Measurements from ENCODE around the gene CTU2. TPM values are rescaled to one million over a fixed set of nuclear protein-coding genes. Genes with fewer than 3 reads are reported as not detected.

CTU2 gene
- total RNA-seq, result 13.0 and 34.1 TPM in 2 replicates

DNA sequence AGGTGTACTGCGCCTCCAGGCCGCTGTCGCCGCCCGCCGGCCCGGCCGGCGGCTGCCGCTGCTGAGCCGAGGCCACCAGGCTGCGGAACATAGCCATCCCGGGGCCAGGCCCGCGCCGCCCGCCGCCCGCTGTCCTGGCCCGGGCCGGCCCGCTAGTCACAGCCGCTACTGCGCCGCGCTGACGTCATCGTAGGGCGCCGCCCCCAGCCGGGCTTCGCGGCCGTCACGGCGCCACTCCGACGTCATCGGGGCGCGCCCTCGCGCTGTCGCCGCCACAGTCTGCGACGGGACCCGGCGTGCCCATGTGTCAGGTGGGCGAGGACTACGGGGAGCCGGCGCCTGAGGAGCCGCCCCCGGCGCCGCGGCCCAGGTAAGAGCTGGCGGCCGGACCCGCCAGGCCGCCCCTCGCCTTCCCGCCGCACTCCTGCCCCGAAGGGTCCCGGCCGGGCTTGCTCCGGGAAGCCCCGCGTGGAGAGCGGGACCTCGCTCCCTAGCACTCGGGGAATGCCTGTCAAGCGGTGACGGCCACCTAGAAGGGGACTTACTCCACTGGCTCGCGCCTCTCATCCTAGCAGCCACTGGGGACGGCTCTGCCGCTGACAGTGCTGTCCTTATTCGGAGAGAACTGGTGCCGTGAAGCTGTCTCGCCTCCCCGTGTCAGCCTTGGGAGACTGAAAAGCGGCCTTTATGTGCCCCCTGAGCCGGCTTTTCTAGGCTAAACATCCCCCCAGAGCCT, at the start of gene CTU2, which contains the start of gene RNF166:
Gene CTU2 (plus strand): TSS at position 275 of the 736 bp plus-strand sequence. CDS start 28 bp downstream, at position 303.
Gene RNF166 (minus strand): TSS at position 180 of the 736 bp plus-strand sequence. CDS start 83 bp downstream, at position 97.

DNA sequence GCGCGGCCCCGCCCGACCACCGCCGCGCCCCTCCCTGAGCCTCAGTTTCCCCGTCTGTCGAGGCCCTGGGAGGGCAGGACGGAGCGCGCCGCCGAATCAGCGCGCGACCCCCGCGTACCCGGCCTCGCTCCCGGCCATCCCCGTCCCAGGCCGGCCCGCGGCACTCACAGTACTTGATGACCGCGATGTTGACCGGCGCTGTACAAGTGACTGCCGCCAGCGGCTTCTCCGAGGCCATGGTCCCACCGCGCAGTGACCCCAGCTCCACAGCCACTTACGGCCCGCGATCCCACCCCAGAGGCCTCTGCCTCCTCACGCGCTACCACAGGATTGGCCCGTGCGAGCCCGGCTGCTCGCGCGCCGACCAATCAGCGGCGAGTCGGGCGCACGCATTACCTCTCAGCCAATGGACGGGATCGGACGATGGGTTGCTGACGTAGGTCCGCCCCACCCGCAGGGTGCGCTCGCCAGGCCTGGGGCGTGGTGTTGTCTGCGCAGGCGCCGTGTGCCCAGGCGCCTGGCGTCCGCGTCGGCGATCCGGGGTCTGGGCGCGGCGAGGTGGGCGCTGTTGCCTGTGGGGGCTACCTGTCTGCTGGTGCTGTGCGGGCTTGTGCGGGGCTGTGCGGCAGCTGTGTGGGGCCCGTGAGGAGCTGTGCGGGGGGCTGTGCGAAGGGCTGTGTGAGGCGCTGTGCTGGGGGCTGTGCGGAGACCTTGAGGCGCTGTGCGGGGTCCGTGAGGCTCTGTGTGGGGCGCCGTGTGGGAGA, 43.3 kb upstream of the CTU2 start, which contains the start of gene MVD:
Gene MVD (minus strand): TSS at position 249 of the 764 bp plus-strand sequence. CDS start 11 bp downstream, at position 238.

DNA sequence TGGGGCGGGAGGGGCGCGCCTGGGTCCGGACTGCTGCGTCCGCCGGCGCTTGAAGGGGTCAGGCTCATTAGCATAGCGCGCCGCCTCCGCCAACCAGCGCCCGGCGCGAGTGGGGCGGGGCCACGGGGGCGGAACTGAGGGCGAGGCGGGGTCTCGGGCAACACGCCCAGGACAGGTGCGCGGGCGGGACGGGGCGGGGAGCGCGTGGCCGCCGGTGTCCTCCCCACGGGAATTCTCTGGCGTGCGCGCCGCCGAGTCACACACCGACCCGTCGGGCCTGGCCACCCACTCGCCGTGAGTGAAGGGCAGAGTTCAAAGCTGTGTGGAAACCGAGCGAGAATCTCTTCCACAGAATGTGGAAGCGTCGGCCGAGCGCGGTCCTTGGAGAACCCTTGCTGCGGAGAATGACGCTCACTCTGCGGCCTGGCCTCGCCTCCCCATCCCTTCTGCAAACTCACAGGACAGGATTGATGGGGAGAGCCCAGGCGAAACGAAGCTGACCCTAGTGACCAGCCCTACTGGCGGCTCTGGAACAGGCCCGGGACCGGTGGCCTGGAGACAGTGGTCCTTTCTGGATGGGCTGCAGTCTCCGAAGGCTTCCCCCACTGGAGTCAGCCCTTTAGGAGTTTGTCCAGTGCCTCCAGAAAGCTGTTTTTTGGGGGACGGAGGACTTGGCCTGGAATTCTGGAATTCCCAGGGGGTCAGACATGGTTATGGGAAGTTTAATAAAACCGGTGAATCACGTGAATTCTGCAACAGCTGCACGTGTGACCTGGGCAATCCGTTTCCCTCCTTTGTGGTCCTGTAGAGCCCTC, 19.7 kb upstream of the CTU2 start, which contains the start of gene SNAI3:
Gene SNAI3 (minus strand): TSS at position 69 of the 815 bp plus-strand sequence. CDS start 101 bp downstream, outside the sequence.

Other genes starting within 250 kb of the CTU2 start
- gene ZC3H18, start 136.1 kb upstream of the CTU2 start, total RNA-seq, result 9.6 and 22.6 TPM in 2 replicates
- gene IL17C, start 67.9 kb upstream of the CTU2 start, total RNA-seq, result not detected in 2 replicates
- gene CYBA, start 55.5 kb upstream of the CTU2 start, total RNA-seq, result 247 and 346 TPM in 2 replicates
- 41.0 and 45.1 TPM in 2 replicates for gene MVD, start 43.4 kb upstream of the CTU2 start, total RNA-seq
- not detected in 2 replicates for gene SNAI3, start 20.0 kb upstream of the CTU2 start, total RNA-seq
- 11.9 and 15.8 TPM in 2 replicates for gene RNF166, start 95 bp upstream of the CTU2 start, total RNA-seq
- gene PIEZO1, start 78.7 kb downstream of the CTU2 start, total RNA-seq, result 140 and 243 TPM in 2 replicates
- gene CDT1, start 97.3 kb downstream of the CTU2 start, total RNA-seq, result 3.9 and 19.4 TPM in 2 replicates
- gene APRT, start 105.4 kb downstream of the CTU2 start, total RNA-seq, result 57.5 and 76.3 TPM in 2 replicates
- gene GALNS, start 150.4 kb downstream of the CTU2 start, total RNA-seq, result 16.5 and 21.1 TPM in 2 replicates
- gene TRAPPC2L, start 150.6 kb downstream of the CTU2 start, total RNA-seq, result 36.4 and 53.1 TPM in 2 replicates
- gene PABPN1L, start 160.2 kb downstream of the CTU2 start, total RNA-seq, result not detected in 2 replicates

All from regular cardiac myocyte (primary cell).